Measurements from ENCODE around the gene RNU5D-1.
"Not testable (repeated sequence)": the region's sequence is repeated elsewhere in the genome, so short reads cannot be mapped to it uniquely, and the experiment has no call there.

The RNU5D-1 gene

DNA sequence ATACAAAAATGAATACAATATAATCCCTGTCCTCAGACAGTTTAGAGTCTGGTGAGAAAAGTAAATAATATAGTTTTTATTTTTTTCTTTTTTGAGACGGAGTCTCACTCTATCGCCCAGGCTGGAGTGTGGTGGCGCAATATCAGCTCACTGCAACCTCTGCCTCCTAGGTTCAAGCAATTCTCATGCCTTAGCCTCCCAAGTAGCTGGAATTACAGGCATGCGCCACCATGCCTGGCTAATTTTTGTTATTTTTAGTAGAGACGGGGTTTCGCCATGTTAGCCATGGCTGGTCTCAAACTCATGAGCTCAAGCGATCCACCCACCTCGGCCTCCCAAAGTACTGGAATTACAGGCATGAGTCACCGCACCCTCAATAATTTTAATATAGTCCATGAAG is 31.6 kb downstream of the RNU5D-1 start:
- DNase-seq (ENCODE audit: low spot score), result not testable (repeated sequence)

DNA sequence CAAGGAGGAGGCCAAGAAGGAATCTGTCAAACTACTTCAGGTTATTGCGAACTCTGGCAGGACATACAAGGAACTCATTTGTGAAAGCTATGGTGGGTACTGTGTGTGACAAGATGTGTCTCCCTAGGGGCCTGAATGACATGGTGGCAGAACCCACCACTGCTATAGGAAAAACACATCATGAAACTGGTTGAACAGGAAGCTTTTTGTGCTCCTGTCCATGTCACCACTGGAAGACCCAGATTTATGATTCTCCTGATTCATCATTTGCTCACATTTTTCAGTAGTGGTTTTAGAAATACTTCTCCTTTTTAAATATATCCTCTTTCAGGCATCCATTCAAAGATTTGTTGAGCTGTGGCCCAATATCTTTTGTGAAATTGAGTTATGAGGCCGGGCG is 32.8 kb downstream of the RNU5D-1 start:
- no peak for DNase-seq (ENCODE audit: low spot score)

DNA sequence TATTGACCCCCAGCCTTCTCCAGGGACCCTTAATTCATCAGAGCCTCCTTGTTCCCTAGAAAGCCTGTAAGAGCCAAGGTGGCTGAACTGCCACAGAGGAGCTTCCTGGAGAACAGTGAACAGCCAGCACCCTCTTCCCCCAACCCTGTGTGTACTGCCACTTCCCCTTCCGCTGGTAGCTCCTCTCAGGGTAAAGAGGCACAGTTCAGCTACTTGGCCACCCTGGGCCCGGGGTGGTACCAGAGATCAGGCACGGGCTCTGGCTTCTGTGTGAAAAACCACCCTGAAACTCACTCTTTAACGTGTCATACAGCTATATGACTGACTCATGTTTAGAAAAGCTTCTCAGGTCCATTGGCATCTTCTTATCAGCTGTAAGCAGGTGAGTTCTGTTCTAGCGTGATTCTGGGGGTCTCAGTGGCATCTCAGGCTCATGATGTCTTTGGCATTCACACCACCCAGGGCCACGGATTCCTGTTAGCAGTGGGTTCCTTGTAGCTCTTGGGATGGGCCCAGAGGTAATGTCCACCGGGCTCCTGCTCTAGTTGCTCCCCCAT is 34.1 kb downstream of the RNU5D-1 start:
- no peak for DNase-seq (ENCODE audit: low spot score)

GRCh38 chr1:44696101-44696500 is 34.9 kb downstream of the RNU5D-1 start:
- DNase-seq (ENCODE audit: low spot score), result no peak

DNA sequence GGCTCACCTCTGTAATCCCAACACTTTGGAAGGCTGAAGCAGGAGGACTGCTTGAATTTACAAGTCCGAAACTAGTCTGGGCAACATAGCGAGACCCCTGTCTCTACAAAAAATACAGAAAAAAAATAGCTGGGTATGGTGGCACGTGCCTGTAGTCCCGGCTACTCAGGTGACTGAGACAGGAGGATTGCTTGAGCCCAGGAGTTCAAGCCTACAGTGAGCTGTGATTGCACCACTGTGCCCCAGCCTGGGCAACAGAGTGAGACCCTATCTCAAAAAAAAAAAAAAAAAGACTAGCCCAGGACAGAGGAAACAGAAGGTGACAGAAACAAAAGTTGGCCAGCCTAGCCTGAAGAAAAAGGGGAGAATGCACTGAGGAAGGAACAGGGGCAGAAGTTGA is 35.3 kb downstream of the RNU5D-1 start:
- no peak for DNase-seq (ENCODE audit: low spot score)

GRCh38 chr1:44694863-44695478 is 36.0 kb downstream of the RNU5D-1 start:
- no peak for DNase-seq (ENCODE audit: low spot score)

DNA sequence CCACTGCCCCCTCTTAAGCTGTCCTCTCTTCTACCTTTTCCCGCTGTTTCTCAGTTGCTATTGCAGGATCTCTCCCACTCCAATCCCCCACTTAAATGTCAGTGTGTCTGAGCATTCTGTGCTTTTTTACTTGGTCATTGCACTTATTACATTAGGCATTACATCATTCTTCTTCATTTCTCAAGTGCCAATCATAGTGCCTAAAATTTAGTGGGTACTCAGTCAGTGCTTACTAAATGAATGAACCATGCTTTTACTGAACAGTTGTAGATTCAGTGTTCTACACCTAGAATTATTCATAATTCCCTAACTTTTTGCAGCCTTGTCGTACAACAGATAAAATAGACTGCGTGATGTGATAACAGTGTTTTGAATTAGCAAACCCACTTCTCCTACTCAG is 37.1 kb downstream of the RNU5D-1 start:
- no peak for DNase-seq (ENCODE audit: low spot score)

DNA sequence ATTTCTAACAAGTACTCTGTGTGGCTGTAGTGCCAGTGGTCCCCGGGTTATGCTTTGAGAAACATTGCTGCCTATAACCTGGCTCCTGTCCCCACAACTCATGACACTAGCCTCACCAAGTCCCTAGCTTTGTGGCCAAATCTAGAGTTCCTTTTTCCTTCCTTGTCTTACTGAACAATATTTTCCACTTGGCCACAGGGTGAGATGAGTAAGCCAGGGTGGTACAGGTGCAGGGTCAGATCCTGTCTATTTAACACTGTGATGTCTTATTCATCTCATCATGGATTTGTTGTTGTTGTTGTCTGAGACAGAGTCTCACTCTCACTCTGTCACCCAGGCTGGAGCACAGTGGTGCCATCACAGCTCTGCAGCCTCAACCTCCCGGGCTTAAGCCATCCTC is 37.8 kb downstream of the RNU5D-1 start:
- DNase-seq (ENCODE audit: low spot score), result no peak

DNA sequence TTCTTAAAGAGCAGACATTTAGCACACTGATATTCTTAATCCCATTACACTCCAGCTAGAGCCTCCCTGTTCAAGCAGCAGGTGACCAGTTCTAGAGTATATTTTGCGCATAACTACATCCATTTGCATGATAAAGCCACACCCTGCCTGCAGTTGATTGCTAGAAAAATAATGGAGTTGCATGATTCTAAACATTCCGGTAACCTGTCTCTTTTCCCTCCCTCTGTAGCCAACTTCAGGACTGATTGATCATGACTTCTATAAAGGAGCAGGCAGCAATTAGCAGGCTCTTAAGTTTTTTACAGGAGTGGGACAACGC is 41.6 kb downstream of the RNU5D-1 start:
- DNase-seq (ENCODE audit: low spot score), result no peak

- no peak for DNase-seq (ENCODE audit: low spot score)
These were observed 42.1 kb downstream of the RNU5D-1 start for GRCh38 chr1:44688760-44689446.

GRCh38 chr1:44685881-44686280 is 45.1 kb downstream of the RNU5D-1 start:
- no peak for DNase-seq (ENCODE audit: low spot score)

DNA sequence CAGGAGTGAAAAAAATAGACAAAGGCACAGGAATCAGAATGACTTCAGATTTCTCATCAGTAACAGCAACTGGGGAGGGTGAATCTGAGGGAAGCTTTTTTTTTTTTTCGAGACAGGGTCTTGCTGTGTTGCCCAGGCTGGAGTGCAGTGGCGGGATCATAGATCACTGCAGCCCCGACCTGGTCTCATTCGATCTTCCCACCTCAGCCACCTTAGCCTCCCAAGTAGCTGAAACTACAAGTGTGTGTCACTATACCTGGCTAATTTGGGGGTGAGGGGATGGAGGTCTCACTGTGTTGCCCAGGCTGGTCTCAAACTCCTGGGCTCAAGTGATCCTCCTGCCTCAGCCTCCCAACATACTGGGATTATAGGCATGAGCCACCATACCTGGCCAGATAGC is 45.8 kb downstream of the RNU5D-1 start:
- DNase-seq (ENCODE audit: low spot score), result no peak

DNA sequence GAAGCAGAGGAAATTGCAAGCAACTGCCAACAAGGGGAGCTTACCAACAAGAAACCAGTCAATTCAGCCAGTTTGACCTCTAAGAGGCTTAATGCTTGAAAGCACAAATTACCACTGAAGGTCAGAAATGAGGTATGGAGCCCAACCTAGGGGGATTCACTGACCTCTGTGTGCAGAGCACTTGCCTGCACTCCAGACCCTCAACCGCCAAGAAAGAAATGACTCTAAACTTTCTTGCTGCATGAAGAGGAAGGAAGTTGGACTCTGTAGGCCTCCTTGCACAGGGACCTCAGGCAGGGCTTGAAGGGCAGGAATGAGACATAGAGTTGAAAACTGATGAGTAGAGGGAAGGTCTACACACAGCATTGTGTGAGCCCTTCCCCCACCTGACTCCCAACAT is 46.4 kb downstream of the RNU5D-1 start:
- DNase-seq (ENCODE audit: low spot score), result no peak

DNA sequence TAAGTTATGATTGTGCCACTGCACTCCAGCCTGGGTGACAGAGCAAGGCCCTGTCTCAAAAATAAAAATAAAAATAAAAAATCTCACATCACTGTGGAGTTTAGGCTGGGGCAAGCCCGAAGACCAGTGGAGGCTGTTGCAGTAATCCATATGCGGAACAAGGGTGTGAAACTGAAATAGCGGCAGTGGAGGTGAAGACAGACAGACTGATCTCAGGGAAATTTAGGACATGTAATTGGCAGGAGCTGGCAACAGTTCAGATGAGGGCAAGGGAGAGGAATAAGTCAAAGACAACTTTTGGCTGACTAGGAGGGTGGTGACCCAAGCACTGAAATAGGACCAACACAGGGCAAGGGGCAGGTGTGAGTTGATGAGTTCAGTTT is 48.1 kb downstream of the RNU5D-1 start:
- no peak for DNase-seq (ENCODE audit: low spot score)

DNA sequence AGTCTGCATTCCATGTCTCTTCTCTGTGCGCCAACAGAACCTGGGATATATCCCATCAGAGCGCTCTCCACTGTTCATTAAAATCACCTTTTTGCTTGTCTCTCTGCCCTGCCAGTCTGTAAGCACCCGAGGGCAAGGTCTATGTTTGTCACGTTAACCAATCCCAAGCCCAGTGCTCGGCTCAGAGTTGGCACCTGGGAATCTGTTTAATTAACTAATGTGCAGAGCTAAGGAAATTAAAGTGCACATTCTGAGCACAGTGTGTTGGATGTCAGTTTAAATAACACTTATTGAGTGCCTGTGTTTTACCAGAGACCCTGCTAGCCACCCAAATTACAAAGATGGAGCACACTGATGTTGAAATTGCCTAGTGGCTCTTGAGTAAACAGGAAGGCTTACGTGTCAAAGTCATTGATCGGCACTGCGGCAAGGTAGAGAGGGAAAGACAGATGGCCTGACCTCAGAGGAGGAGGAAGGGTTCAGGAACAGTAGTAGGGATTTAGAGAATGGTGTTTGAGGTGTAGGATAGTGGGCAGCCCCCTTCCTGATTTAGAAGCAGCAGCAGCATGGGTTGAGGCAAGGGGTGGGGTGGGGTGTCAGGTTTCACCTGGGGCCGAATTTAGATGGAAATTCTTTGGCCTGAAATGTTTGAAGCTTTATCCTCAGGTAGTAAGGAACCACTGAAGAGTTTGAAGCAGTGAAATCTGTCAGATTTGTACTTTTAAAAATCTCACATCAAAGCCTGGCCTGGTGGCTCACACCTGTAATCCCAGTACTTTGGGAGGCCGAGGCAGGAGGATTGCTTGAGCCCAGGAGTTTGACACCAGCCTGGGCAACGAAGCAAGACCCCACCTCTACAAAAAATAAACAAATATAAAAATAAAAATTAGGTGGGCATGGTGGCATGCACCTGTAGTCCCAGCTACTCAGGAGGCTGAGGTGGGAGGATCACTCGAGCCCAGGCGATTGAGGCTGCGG is 48.8 kb downstream of the RNU5D-1 start:
- DNase-seq (ENCODE audit: low spot score), result peak; percentile 42
